H1 (cell line): ENCODE data around the gene TBC1D2.

Experiments
- BCL11A ChIP-seq, 2 experiments: IDR thresholded peaks; one replicate each; pipeline ENCODE4 v1.6.1; 2011; ENCODE audit warnings: low read depth in 2 of 2, low read length in 2 of 2, mild to moderate bottlenecking in 2 of 2
- CTCF ChIP-seq, 3 experiments: IDR thresholded peaks; 1 replicate in 2 of 3; 2 replicates in 1 of 3; pipeline versions ENCODE4 v1.5.1 to v1.6.1; 2011; ENCODE audit warnings: low read length in 3 of 3, mild to moderate bottlenecking in 3 of 3, inconsistent platforms in 2 of 3, low read depth in 1 of 3, moderate library complexity in 1 of 3; ENCODE audit not compliant: insufficient read depth in 1 of 3; ENCODE audit errors: control extremely low read depth in 1 of 3
- EP300 ChIP-seq, 2 experiments: IDR thresholded peaks; 1 replicate in 1 of 2; 2 replicates in 1 of 2; pipeline ENCODE4 v1.6.1; 2011 to 2012; ENCODE audit warnings: low read depth in 2 of 2, low read length in 2 of 2, mild to moderate bottlenecking in 2 of 2, borderline replicate concordance in 1 of 2, inconsistent platforms in 1 of 2, moderate library complexity in 1 of 2
- FOSL1 ChIP-seq: IDR thresholded peaks from 2 replicates; pipeline ENCODE4 v1.6.1; 2011; ENCODE audit warnings: mild to moderate bottlenecking, low read depth, low read length, moderate library complexity; ENCODE audit not compliant: insufficient read depth
- HDAC2 ChIP-seq, 2 experiments: fragments of 300-600 bp in 1 of 2; sonication (generic) in 1 of 2; IDR thresholded peaks; 2 replicates each; pipeline ENCODE4 v1.6.1; 2011 to 2012; ENCODE audit warnings: low read depth in 2 of 2, low read length in 2 of 2, mild to moderate bottlenecking in 2 of 2, moderate library complexity in 2 of 2, borderline replicate concordance in 1 of 2, inconsistent platforms in 1 of 2
- JUND ChIP-seq: IDR thresholded peaks from 2 replicates; pipeline ENCODE4 v1.6.1; 2011; ENCODE audit warnings: mild to moderate bottlenecking, improper control_type of control experiment, low read length
- KDM1A ChIP-seq: fragments of 200-600, 300-600 bp; sonication (generic); IDR thresholded peaks from 2 replicates; pipeline ENCODE4 v1.7.1; 2016; ENCODE audit warnings: mild to moderate bottlenecking, low read length, borderline replicate concordance
- NRF1 ChIP-seq: IDR thresholded peaks from 2 replicates; pipeline ENCODE4 v1.6.1; 2011; ENCODE audit warnings: mild to moderate bottlenecking, low read depth, low read length, improper control_type of control experiment
- POLR2A ChIP-seq, 2 experiments: IDR thresholded peaks; 1 replicate in 1 of 2; 2 replicates in 1 of 2; pipeline ENCODE4 v1.6.1; 2011; ENCODE audit warnings: low read depth in 2 of 2, low read length in 2 of 2, mild to moderate bottlenecking in 2 of 2; ENCODE audit errors: control extremely low read depth in 1 of 2
- RNF2 ChIP-seq: fragments of 200-900, 300-1000 bp; sonication (generic); IDR thresholded peaks from 2 replicates; pipeline ENCODE4 v1.7.1; 2016; ENCODE audit warnings: borderline replicate concordance, low read depth, mild to moderate bottlenecking, antibody characterized with exemption, low read length; ENCODE audit not compliant: poor library complexity, severe bottlenecking; ENCODE audit errors: missing control alignments
- SIRT6 ChIP-seq: IDR thresholded peaks from one replicate; pipeline ENCODE4 v1.7.1; 2012; ENCODE audit warnings: low read length, inconsistent platforms
- TCF12 ChIP-seq: IDR thresholded peaks from 2 replicates; pipeline ENCODE4 v1.6.1; 2011; ENCODE audit warnings: low read depth, mild to moderate bottlenecking, low read length
- TEAD4 ChIP-seq: IDR thresholded peaks from 2 replicates; pipeline ENCODE4 v1.6.1; 2012; ENCODE audit warnings: low read depth, low read length, inconsistent platforms, mixed read lengths

- TF ChIP-seq FOSL1: no peak
- TF ChIP-seq CTCF (IDR thresholded peaks at IDR 0.05; ENCODE audit: control extremely low read depth in 1 of 3, insufficient read depth in 1 of 3, low read depth in 1 of 3, low read length in 3 of 3): no peak
- no peak for TF ChIP-seq NRF1
- TF ChIP-seq KDM1A: no peak
- TF ChIP-seq EP300 (IDR thresholded peaks at IDR 0.05; ENCODE audit: borderline replicate concordance in 1 of 2, low read depth in 2 of 2, low read length in 2 of 2): no peak
- no peak for TF ChIP-seq RNF2
- TF ChIP-seq TCF12: no peak
- TF ChIP-seq HDAC2 (IDR thresholded peaks at IDR 0.05; ENCODE audit: borderline replicate concordance in 1 of 2, low read depth in 2 of 2, low read length in 2 of 2): no peak
- no peak for TF ChIP-seq SIRT6
- no peak for TF ChIP-seq BCL11A (IDR thresholded peaks at IDR 0.05; ENCODE audit: low read depth in 2 of 2, low read length in 2 of 2)
- no peak for TF ChIP-seq POLR2A (IDR thresholded peaks at IDR 0.05; ENCODE audit: control extremely low read depth in 1 of 2, low read depth in 2 of 2, low read length in 2 of 2)
- no peak for TF ChIP-seq TEAD4
- no peak for TF ChIP-seq JUND
Observed at GRCh38 chr9:98276907-98277469, 21.5 kb upstream of the TBC1D2 start.
